ENCODE results near the gene HGD.
"Not testable (repeated sequence)": the region's sequence is repeated elsewhere in the genome, so short reads cannot be mapped to it uniquely, and the experiment has no call there.

HGD gene

GRCh38 chr3:120625159-120625586, 56.9 kb downstream of the HGD start:
- POLR2A ChIA-PET (ENCODE audit: low non-redundant PET) = no interaction called here
- H3K27ac ChIP-seq = no peak overlapping the region
- TF ChIP-seq CTCF (conservative IDR thresholded peaks at IDR 0.05; ENCODE audit: low read depth) = no peak
- no peak for DNase-seq (ENCODE audit: low spot score)
- CTCF ChIA-PET = no interaction called here

- no peak overlapping the region for H3K27ac ChIP-seq
- DNase-seq (ENCODE audit: low spot score) = no peak
- no peak for TF ChIP-seq CTCF (conservative IDR thresholded peaks at IDR 0.05; ENCODE audit: low read depth)
- POLR2A ChIA-PET (ENCODE audit: low non-redundant PET) = no interaction called here
- CTCF ChIA-PET = interaction anchor here (0.6 kb wide), 1 partner anchor 126 kb away, joined by 5 read pairs; no protein-coding TSS in a partner anchor
These were observed 58.3 kb downstream of the HGD start for GRCh38 chr3:120623727-120624093.

- CTCF ChIA-PET = no interaction called here
- H3K27ac ChIP-seq = no peak overlapping the region
- TF ChIP-seq CTCF (conservative IDR thresholded peaks at IDR 0.05; ENCODE audit: low read depth) = no peak
- peak; percentile 72 for DNase-seq (ENCODE audit: low spot score)
- POLR2A ChIA-PET (ENCODE audit: low non-redundant PET) = no interaction called here
These were observed 58.9 kb downstream of the HGD start for GRCh38 chr3:120622870-120623726.

GRCh38 chr3:120622457-120622856, 59.6 kb downstream of the HGD start:
- TF ChIP-seq CTCF (conservative IDR thresholded peaks at IDR 0.05; ENCODE audit: low read depth) = no peak
- CTCF ChIA-PET = no interaction called here

GRCh38 chr3:120616745-120617144, 65.3 kb downstream of the HGD start:
- CTCF ChIA-PET; DNase-seq (ENCODE audit: low spot score); POLR2A ChIA-PET (ENCODE audit: low non-redundant PET); H3K27ac ChIP-seq: not testable (repeated sequence)

More at GRCh38 chr3:120622457-120622856, 59.6 kb downstream of the HGD start:
- POLR2A ChIA-PET (ENCODE audit: low non-redundant PET) = no interaction called here
- DNase-seq (ENCODE audit: low spot score) = no peak
- H3K27ac ChIP-seq = no peak overlapping the region

GRCh38 chr3:120615847-120616609, 66.0 kb downstream of the HGD start:
- ChIA-PET CTCF (no interaction called here), POLR2A (ENCODE audit: low non-redundant PET) (no interaction called here)
- no peak overlapping the region for H3K27ac ChIP-seq
- no peak for DNase-seq (ENCODE audit: low spot score)
- no peak for TF ChIP-seq CTCF (conservative IDR thresholded peaks at IDR 0.05; ENCODE audit: low read depth)

GRCh38 chr3:120614765-120615164, 67.3 kb downstream of the HGD start:
- ChIA-PET POLR2A (ENCODE audit: low non-redundant PET) (no interaction called here), CTCF (no interaction called here)
- DNase-seq (ENCODE audit: low spot score) = no peak
- TF ChIP-seq CTCF (conservative IDR thresholded peaks at IDR 0.05; ENCODE audit: low read depth) = no peak
- H3K27ac ChIP-seq = no peak overlapping the region

All from RWPE1 (cell line).